HL-60 (cell line): Measurements from ENCODE around the gene PRC1.

Source experiments
- CTCF ChIP-seq: IDR thresholded peaks from one replicate; pipeline ENCODE4 v1.5.1; 2011; ENCODE audit warnings: low read length, control low read depth, inconsistent platforms; ENCODE audit not compliant: insufficient read depth
- GABPA ChIP-seq: IDR thresholded peaks from 2 replicates; pipeline ENCODE4 v1.6.1; 2012; ENCODE audit warnings: low read depth
- POLR2AphosphoS5 ChIP-seq: IDR thresholded peaks from 2 replicates; pipeline ENCODE4 v1.6.1; 2012; ENCODE audit warnings: low read depth
- REST ChIP-seq: IDR thresholded peaks from 2 replicates; pipeline ENCODE4 v1.6.1; 2012; ENCODE audit warnings: low read depth; ENCODE audit not compliant: insufficient replicate concordance

DNA sequence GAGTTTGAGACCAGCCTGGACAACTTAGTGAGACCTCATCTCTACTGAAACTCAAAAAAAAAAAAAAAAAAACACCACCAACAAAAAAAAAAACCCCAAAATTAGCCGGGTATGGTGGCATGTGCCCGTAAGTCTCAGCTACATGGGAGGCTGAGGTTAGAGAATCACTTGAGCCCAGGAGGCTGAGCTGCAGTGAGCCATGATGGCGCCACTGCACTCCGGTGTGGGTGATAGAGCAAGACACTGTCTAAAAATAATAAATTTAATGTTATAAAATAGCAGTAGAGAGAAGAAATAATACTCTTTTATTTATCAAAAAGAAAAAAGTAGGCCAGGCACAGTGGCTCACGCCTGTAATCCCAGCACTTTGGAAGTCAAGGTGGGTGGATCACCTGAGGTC is 22.2 kb downstream of the PRC1 start:
- TF ChIP-seq POLR2AphosphoS5 (no peak), CTCF (no peak), REST (no peak), GABPA (no peak)
